ENCODE measurements around the gene KNSTRN.

KNSTRN gene

DNA sequence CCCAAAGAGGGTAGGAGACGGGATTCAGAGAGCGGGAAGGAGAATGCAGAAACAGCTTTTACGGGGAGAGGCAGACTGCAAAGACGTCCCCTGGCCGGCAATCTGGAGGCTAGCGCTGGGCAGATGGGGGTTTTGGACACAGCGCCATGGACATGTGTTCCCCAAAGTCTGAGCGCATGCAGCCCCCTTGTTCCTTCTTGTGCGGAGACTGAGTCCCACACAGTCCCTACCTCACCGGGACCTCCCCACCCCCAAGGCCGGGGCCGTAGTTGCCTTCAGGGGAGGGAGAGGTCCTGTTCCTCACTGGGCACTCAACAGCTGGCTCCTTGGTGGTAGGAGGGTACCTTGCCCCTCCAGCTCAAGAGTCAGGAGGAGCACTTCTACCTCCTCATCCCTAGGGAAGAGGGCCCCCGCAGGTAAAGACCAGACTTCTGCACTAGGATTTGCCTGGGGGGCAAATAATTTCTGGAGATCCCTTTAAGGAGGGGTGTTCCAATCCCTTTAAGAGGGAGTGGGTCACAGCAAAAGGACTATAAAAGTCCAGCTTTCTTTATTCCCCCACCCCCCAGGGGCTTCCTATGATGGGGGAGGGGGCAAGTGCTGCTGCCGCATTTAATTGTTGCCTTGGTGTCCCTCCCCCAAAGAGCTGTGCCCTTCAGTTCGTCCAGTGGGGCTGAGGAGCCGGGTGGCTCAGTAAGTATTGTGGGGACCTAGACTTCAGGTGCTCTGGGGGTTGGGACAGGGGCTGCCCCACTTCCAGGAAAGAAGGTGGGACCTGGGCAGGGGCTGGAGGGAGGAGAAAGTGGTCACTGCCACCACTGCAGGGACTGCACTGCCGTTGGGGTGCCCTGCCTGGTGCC is 54.6 kb downstream of the KNSTRN start:
- Histone ChIP-seq H3K36me3 (ENCODE audit: control insufficient read depth in 2 of 2, insufficient read depth in 1 of 2, low read length in 2 of 2) (no peaks in the 10 kb centered on the region), H3K4me3 (ENCODE audit: low read depth, low read length) (no peak overlapping the region), H3K4me1 (ENCODE audit: control insufficient read depth, insufficient read depth, low read length) (peaks cover 7% of the 10 kb centered on the region; the same call in 1 of the 2 replicates), H3K9me3 (ENCODE audit: control insufficient read depth, insufficient read depth, low read depth, low read length) (no peaks in the 10 kb centered on the region), H3K27ac (ENCODE audit: extremely low read depth, low read depth, low read length) (no peak overlapping the region)
- CTCF ChIA-PET: no interaction called here
- POLR2A ChIA-PET: interaction anchor here (0.5 kb wide), 1 partner anchor 993 kb away, joined by 3 read pairs; no protein-coding TSS in a partner anchor
- TF ChIP-seq ZNF112 (tag by site-specific recombination; IDR thresholded peaks at IDR 0.05) (no peak), ZNF843 (tag by site-specific recombination; IDR thresholded peaks at IDR 0.05) (no peak), ZNF175 (tag by site-specific recombination; IDR thresholded peaks at IDR 0.05) (no peak), ZBTB20 (tag by site-specific recombination; IDR thresholded peaks at IDR 0.05) (peak; percentile 29), ZFP41 (tag by site-specific recombination; IDR thresholded peaks at IDR 0.05; ENCODE audit: borderline replicate concordance) (no peak), SP2 (tag by site-specific recombination; IDR thresholded peaks at IDR 0.05) (0 out of 2 replicates have a peak, but pooled peaks have one; percentile 6), ZNF335 (tag by site-specific recombination; conservative IDR thresholded peaks at IDR 0.05) (peak; percentile 16; the same call in 1 of the 2 replicates)
- TF ChIP-seq, protein P1, sequence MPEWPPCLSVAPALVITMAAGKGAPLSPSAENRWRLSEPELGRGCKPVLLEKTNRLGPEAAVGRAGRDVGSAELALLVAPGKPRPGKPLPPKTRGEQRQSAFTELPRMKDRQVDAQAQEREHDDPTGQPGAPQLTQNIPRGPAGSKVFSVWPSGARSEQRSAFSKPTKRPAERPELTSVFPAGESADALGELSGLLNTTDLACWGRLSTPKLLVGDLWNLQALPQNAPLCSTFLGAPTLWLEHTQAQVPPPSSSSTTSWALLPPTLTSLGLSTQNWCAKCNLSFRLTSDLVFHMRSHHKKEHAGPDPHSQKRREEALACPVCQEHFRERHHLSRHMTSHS (tag by site-specific recombination; IDR thresholded peaks at IDR 0.05): no peak
- TF ChIP-seq, protein P2, sequence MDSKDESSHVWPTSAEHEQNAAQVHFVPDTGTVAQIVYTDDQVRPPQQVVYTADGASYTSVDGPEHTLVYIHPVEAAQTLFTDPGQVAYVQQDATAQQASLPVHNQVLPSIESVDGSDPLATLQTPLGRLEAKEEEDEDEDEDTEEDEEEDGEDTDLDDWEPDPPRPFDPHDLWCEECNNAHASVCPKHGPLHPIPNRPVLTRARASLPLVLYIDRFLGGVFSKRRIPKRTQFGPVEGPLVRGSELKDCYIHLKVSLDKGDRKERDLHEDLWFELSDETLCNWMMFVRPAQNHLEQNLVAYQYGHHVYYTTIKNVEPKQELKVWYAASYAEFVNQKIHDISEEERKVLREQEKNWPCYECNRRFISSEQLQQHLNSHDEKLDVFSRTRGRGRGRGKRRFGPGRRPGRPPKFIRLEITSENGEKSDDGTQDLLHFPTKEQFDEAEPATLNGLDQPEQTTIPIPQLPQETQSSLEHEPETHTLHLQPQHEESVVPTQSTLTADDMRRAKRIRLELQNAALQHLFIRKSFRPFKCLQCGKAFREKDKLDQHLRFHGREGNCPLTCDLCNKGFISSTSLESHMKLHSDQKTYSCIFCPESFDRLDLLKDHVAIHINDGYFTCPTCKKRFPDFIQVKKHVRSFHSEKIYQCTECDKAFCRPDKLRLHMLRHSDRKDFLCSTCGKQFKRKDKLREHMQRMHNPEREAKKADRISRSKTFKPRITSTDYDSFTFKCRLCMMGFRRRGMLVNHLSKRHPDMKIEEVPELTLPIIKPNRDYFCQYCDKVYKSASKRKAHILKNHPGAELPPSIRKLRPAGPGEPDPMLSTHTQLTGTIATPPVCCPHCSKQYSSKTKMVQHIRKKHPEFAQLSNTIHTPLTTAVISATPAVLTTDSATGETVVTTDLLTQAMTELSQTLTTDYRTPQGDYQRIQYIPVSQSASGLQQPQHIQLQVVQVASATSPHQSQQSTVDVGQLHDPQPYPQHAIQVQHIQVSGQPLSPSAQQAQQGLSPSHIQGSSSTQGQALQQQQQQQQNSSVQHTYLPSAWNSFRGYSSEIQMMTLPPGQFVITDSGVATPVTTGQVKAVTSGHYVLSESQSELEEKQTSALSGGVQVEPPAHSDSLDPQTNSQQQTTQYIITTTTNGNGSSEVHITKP (tag by site-specific recombination; IDR thresholded peaks at IDR 0.05): peak; percentile 28; the same call in 1 of the 2 replicates
- TF ChIP-seq, protein P3, sequence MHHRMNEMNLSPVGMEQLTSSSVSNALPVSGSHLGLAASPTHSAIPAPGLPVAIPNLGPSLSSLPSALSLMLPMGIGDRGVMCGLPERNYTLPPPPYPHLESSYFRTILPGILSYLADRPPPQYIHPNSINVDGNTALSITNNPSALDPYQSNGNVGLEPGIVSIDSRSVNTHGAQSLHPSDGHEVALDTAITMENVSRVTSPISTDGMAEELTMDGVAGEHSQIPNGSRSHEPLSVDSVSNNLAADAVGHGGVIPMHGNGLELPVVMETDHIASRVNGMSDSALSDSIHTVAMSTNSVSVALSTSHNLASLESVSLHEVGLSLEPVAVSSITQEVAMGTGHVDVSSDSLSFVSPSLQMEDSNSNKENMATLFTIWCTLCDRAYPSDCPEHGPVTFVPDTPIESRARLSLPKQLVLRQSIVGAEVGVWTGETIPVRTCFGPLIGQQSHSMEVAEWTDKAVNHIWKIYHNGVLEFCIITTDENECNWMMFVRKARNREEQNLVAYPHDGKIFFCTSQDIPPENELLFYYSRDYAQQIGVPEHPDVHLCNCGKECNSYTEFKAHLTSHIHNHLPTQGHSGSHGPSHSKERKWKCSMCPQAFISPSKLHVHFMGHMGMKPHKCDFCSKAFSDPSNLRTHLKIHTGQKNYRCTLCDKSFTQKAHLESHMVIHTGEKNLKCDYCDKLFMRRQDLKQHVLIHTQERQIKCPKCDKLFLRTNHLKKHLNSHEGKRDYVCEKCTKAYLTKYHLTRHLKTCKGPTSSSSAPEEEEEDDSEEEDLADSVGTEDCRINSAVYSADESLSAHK (tag by site-specific recombination; IDR thresholded peaks at IDR 0.05): 0 out of 2 replicates have a peak, but pooled peaks have one; percentile 21
- TF ChIP-seq, protein P4, sequence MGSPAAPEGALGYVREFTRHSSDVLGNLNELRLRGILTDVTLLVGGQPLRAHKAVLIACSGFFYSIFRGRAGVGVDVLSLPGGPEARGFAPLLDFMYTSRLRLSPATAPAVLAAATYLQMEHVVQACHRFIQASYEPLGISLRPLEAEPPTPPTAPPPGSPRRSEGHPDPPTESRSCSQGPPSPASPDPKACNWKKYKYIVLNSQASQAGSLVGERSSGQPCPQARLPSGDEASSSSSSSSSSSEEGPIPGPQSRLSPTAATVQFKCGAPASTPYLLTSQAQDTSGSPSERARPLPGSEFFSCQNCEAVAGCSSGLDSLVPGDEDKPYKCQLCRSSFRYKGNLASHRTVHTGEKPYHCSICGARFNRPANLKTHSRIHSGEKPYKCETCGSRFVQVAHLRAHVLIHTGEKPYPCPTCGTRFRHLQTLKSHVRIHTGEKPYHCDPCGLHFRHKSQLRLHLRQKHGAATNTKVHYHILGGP (tag by site-specific recombination; IDR thresholded peaks at IDR 0.05): no peak

DNA sequence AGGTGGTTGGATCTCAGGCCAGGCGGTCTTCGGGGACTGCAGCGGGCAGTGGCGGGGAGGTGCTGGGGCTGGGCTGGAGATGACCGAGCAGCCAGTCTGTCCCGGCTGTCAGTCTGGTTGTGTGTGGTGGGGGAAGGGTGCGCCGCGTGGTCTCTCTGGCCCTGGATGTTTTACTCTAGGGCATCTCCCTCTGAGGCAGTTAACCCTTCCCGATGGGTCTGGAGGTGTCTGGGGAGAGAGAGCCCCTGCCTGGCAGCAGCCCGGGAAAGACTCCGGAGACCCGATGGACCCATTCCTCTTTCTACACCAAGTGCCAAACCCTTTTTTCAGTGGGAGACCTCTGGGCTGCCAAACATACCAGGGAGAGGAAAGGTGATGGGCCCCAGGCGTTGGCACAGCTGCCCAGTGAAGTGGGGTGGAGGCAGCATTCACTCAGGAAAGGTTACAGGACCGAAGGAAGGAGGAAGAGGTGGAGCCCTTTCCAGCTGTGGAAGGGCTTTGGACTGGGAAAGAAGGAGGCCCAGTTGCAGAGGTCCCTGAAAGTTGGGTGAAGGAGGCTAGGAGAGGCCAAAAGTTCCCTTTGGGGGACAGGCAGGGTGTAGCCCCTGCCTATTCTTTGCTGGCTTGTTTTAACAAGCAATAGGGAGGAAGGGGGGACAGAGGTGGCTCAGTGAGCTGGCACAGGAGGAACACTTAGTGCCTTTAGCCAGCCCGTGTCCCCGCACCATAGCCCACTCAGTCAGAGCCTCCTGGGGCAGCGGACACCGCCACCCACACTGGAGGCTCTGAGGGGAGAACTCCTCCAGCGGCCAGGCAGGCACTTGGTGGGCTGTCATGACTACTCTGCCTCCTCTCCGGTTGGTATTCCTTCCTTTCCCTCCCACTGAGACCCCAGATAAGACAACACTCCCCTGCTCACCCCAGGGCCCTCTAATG is 55.5 kb downstream of the KNSTRN start:
- Histone ChIP-seq H3K4me3 (ENCODE audit: low read depth, low read length) (no peak overlapping the region), H3K27ac (ENCODE audit: extremely low read depth, low read depth, low read length) (no peak overlapping the region), H3K9me3 (ENCODE audit: control insufficient read depth, insufficient read depth, low read depth, low read length) (no peaks in the 10 kb centered on the region), H3K36me3 (ENCODE audit: control insufficient read depth in 2 of 2, insufficient read depth in 1 of 2, low read length in 2 of 2) (no peaks in the 10 kb centered on the region), H3K4me1 (ENCODE audit: control insufficient read depth, insufficient read depth, low read length) (peaks cover 9% of the 10 kb centered on the region)
- CTCF ChIA-PET: no interaction called here
- POLR2A ChIA-PET: interaction anchor here (0.5 kb wide), 1 partner anchor 992 kb away, joined by 3 read pairs; no protein-coding TSS in a partner anchor
- TF ChIP-seq ZNF132 (tag by site-specific recombination; IDR thresholded peaks at IDR 0.05; ENCODE audit: borderline replicate concordance): no peak
- peak; percentile 62 for TF ChIP-seq ZFHX2 (tag by site-specific recombination; conservative IDR thresholded peaks at IDR 0.05)
- no peak for TF ChIP-seq HOXD13 (CRISPR knock-in tag; IDR thresholded peaks at IDR 0.05; ENCODE audit: borderline replicate concordance)
- TF ChIP-seq EGR2 (tag by site-specific recombination; IDR thresholded peaks at IDR 0.05; ENCODE audit: low read depth): peak; percentile 70
- TF ChIP-seq, protein P5, sequence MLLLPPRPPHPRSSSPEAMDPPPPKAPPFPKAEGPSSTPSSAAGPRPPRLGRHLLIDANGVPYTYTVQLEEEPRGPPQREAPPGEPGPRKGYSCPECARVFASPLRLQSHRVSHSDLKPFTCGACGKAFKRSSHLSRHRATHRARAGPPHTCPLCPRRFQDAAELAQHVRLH (tag by site-specific recombination; IDR thresholded peaks at IDR 0.05): no peak
- TF ChIP-seq, protein P6, sequence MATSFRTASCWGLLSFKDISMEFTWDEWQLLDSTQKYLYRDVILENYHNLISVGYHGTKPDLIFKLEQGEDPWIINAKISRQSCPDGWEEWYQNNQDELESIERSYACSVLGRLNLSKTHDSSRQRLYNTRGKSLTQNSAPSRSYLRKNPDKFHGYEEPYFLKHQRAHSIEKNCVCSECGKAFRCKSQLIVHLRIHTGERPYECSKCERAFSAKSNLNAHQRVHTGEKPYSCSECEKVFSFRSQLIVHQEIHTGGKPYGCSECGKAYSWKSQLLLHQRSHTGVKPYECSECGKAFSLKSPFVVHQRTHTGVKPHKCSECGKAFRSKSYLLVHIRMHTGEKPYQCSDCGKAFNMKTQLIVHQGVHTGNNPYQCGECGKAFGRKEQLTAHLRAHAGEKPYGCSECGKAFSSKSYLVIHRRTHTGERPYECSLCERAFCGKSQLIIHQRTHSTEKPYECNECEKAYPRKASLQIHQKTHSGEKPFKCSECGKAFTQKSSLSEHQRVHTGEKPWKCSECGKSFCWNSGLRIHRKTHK (tag by site-specific recombination; IDR thresholded peaks at IDR 0.05): no peak
- peak; percentile 46; the same call in 1 of the 2 replicates for TF ChIP-seq GLIS1 (tag by site-specific recombination; IDR thresholded peaks at IDR 0.05)
- TF ChIP-seq ZIC2 (tag by site-specific recombination; IDR thresholded peaks at IDR 0.05): 0 out of 2 replicates have a peak, but pooled peaks have one; percentile 8
